HUES64 (cell line): ENCODE data around the gene UTP14A.

Source experiments
- H3K27ac ChIP-seq: 2 replicates; pipeline ENCODE4 v1.7.0; 2013; ENCODE audit warnings: low read depth, low read length, inconsistent platforms
- H3K27me3 ChIP-seq: 2 replicates; pipeline ENCODE4 v1.6.1; 2013; ENCODE audit warnings: mild to moderate bottlenecking, low read length; ENCODE audit not compliant: insufficient read depth
- H3K36me3 ChIP-seq: 2 replicates; pipeline ENCODE4 v1.6.1; 2013; ENCODE audit warnings: mild to moderate bottlenecking, low read length; ENCODE audit not compliant: insufficient read depth
- H3K4me1 ChIP-seq: 2 replicates; pipeline ENCODE4 v1.6.1; 2013; ENCODE audit warnings: mild to moderate bottlenecking, low read length, moderate library complexity; ENCODE audit not compliant: insufficient read depth
- H3K4me3 ChIP-seq: 2 replicates; pipeline ENCODE4 v1.5.1; 2013; ENCODE audit warnings: mild to moderate bottlenecking, low read length, moderate library complexity
- H3K9ac ChIP-seq: 2 replicates; pipeline ENCODE4 v1.6.1; 2013; ENCODE audit warnings: mild to moderate bottlenecking, low read depth, low read length
- H3K9me3 ChIP-seq: 2 replicates; pipeline ENCODE4 v1.6.1; 2013; ENCODE audit warnings: low read depth, low read length; ENCODE audit not compliant: insufficient read depth
- WGBS: fragments of 150-250, 120-280 bp; methylation state at CpG from one replicate; pipeline ENCODE4 v1.1.7; 2013; ENCODE audit warnings: missing lambda C conversion rate; 5-methylcytosine and 5-hydroxymethylcytosine counted together

UTP14A gene

DNA sequence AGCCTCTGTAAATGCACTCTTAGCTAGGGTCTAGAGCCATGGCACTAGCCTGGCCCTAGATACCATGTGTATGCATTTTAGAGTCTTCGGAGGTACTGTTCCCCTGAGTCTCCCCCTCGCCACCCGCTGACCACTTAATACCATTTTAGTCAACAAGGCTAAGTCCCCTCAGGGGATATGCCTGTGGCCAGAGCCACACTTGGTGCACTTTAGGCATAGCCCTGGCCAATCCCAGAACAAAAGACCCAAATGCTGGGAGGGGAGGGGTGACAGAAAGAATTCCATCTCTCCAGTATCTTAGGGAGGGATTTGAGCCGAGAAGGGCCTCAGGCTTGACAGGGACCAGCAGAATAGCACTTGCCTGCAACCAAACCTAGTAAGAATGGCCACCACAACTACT lies 47.9 kb downstream of the UTP14A start:
- Histone ChIP-seq H3K36me3 (no peaks in the 10 kb centered on the region), H3K27me3 (peaks cover 77% of the 10 kb centered on the region), H3K4me3 (peak overlapping the region; percentile 55), H3K9ac (no peak overlapping the region), H3K27ac (no peak overlapping the region), H3K9me3 (no peaks in the 10 kb centered on the region), H3K4me1 (peaks cover 15% of the 10 kb centered on the region; the same call in 1 of the 2 replicates)
- 9% methylated on average over 4 of the region's 4 CpGs for WGBS

DNA sequence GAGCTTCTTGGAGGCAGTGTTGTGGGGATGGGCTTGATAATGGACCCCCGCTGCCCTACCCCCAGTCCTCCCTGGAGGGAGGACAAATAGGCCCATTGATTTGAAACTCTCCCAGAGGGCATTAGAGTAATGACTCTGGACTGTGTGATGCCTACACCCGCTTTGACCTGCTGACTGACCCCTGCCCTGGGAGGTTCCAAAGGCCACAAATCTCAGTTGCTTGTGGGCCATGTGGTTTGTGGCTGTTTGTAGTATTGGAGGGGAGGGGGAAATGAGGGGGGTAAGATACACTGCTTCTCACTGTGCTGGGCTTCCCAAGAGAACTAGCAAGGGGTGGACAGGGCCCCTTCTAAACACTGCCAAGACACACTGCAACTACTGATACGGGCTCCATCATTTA lies 48.8 kb downstream of the UTP14A start:
- H3K9me3 ChIP-seq = no peaks in the 10 kb centered on the region
- peaks cover 15% of the 10 kb centered on the region; the same call in 1 of the 2 replicates for H3K4me1 ChIP-seq
- 53% methylated on average over 3 of the region's 3 CpGs for WGBS
- H3K36me3 ChIP-seq = no peaks in the 10 kb centered on the region
- no peak overlapping the region for H3K4me3 ChIP-seq
- H3K27ac ChIP-seq = no peak overlapping the region
- no peak overlapping the region for H3K9ac ChIP-seq
- peaks cover 85% of the 10 kb centered on the region for H3K27me3 ChIP-seq

DNA sequence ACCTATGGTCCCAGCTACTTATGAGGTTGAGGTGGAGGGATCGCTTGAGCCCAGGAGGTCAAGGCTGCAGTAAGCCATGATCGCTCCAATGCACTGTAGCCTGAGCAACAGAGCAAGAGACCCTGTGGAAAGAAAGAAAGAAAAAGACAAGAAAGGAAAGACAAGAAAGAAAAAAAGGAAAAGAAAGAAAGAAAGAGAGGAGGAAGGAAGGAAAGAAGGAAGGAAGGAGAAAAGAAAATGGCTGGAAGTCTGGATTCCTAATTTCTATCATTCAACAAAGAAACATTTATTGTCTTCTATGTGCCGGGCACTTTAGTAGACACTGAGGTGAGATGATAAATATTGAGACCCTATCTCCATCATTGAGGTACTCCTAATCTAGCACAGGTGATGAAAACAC lies 49.7 kb downstream of the UTP14A start:
- no peak overlapping the region for H3K4me3 ChIP-seq
- peaks cover 90% of the 10 kb centered on the region for H3K27me3 ChIP-seq
- WGBS = 91% methylated on average over 2 of the region's 3 CpGs
- peaks cover 15% of the 10 kb centered on the region; the same call in 1 of the 2 replicates for H3K4me1 ChIP-seq
- H3K27ac ChIP-seq = no peak overlapping the region
- no peaks in the 10 kb centered on the region for H3K36me3 ChIP-seq
- no peak overlapping the region for H3K9ac ChIP-seq
- H3K9me3 ChIP-seq = no peaks in the 10 kb centered on the region

DNA sequence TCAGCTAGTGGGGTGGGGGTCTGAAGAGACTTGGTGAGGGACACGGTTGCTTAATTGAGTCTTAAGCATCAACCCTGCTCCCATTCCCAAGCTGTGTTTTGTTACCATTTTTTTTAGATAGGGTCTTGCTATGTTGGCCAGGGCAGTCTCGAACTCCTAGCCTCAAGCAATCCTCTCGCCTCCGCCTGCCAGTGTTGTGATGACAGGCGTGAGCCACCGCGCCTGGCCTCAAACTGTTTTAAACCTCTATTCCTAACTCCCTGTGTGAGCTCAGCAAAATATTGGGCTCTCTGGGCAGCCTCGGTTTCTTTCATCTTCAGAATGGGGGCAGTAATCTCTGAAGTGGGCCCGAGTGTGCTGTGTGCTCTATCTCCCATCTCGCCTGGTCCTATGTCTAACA lies 50.2 kb downstream of the UTP14A start:
- peaks cover 92% of the 10 kb centered on the region for H3K27me3 ChIP-seq
- WGBS = 56% methylated on average over 7 of the region's 10 CpGs
- no peaks in the 10 kb centered on the region for H3K36me3 ChIP-seq
- peak overlapping the region; percentile 69 for H3K4me3 ChIP-seq
- no peaks in the 10 kb centered on the region for H3K9me3 ChIP-seq
- H3K9ac ChIP-seq = no peak overlapping the region
- peaks cover 15% of the 10 kb centered on the region; the same call in 1 of the 2 replicates for H3K4me1 ChIP-seq
- H3K27ac ChIP-seq = no peak overlapping the region

DNA sequence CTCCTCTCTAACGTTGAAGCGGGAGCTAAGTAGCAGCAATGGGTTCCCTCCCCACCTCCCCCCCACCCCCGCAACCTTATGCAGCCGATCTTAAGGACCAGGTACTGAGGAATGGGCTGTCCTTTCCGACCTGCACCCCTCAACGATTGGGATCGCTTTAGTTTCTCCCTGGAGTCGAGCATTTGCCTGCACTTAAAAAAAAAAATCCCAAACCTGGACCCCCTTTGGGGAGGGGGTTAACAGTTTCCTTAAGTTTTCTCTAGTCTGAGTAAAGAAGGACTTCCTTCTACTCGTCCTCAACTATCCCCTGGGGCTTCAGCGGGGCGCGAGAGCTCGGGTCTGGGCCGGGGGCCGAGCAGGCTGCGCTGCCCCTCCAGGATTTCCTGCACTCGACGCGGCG lies 50.8 kb downstream of the UTP14A start:
- Histone ChIP-seq H3K27ac (no peak overlapping the region), H3K4me3 (peak overlapping the region; percentile 69), H3K9me3 (no peaks in the 10 kb centered on the region), H3K36me3 (no peaks in the 10 kb centered on the region), H3K9ac (no peak overlapping the region), H3K4me1 (peaks cover 15% of the 10 kb centered on the region; the same call in 1 of the 2 replicates), H3K27me3 (peaks cover 94% of the 10 kb centered on the region)
- WGBS = 1% methylated on average over 19 of the region's 20 CpGs

DNA sequence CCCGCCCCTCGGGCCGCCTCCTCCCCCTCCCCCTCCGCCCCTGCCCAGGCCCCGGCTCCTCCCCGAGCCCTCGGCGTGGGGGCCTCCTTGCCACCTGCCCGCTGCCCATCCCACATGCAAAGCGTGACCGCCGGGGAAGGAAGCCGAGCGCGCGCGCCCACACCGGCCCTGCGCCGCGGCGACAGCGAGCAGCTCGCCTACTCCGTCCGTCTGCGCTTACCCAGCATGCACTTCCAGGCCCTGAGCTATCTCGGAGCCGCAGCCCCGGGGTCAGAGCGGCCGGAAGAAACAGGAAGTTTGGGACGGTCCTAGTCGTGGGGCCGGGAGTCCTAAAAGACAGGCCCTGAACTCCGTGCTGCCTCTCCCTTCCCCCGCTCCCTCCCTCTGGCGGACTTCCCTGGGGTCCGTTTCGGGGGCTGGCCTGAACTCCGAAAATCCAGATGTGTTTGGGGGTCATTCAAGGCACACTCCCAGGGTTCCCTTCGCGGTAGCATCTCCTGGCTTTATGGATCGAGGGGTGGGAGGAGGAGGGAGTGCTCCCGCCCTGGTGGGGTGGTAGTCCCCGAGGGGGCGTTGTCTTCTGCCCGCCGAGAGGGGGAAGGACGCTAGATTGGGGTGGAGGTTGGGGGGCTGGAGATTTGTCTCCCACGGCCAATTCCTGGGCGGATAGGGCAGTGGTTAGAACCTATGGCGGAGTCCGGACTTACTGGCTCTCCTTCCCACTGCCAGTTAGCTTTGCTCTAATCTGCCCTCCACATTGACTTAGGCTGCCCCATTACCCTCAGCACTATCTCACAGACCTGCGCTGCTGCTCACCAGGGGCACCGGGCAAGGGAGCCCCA lies 51.5 kb downstream of the UTP14A start:
- peaks cover 90% of the 10 kb centered on the region for H3K27me3 ChIP-seq

DNA sequence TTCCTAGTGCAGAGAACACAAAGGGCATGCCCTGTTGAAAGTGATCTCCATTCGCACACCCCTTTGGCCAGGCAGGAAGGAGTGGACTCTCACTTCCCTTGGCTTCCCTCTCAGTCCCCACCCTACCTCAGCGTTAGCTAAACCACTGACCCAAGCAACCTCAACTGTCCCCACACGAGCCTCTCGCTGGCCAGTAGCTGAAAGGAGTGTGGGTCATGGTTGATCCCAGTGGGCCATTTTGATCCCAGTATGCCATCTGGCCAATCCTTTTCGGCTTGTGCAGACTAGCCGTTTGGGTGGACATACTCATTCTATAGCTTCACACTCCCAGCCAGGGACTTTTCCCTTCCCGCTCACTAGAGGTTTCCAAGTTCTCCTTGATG lies 52.1 kb downstream of the UTP14A start:
- peak overlapping the region; percentile 69 for H3K4me3 ChIP-seq
- H3K36me3 ChIP-seq = no peaks in the 10 kb centered on the region
- no peak overlapping the region for H3K27ac ChIP-seq
- no peaks in the 10 kb centered on the region for H3K9me3 ChIP-seq
- 17% methylated on average over 6 of the region's 7 CpGs for WGBS
- H3K27me3 ChIP-seq = peaks cover 87% of the 10 kb centered on the region
- no peak overlapping the region for H3K9ac ChIP-seq
- H3K4me1 ChIP-seq = peaks cover 8% of the 10 kb centered on the region; the same call in 1 of the 2 replicates

More for the DNA sequence above, 51.5 kb downstream of the UTP14A start:
- H3K36me3 ChIP-seq = no peaks in the 10 kb centered on the region
- H3K4me3 ChIP-seq = peak overlapping the region; percentile 69
- H3K4me1 ChIP-seq = peaks cover 9% of the 10 kb centered on the region; the same call in 1 of the 2 replicates
- 1% methylated on average over 44 of the region's 56 CpGs for WGBS
- no peaks in the 10 kb centered on the region for H3K9me3 ChIP-seq
- H3K9ac ChIP-seq = no peak overlapping the region
- H3K27ac ChIP-seq = no peak overlapping the region

DNA sequence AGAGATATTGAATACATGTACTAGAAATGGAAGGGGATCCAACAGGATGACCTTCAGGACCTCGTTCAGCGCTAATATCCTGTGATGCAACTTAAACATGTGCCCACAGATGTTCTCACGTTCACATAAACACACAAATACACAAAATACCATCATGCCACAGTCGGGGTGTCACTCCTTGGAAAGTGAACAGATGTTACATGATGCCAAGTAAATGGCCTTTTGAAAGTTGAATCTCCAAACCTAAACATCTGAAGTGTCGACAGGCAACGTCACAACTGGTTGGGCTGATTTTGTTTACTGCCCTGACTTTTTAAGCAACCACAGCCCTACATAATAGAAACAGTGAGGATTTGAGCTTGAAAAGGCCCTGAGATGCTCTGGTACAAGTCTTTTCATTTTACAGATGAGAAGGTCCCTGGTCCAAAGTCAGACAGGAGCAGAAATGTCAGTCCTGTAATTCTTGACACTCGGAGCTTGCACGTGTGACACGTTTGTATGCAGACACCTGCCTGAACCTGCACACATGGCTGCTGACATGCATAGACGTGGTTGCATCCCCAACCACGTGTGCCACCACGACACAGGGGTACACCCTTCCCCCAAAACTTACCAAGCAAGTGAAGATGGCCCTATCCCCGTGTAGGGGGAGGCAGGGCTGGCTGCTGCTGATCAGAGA lies 53.0 kb downstream of the UTP14A start:
- Histone ChIP-seq H3K9me3 (no peaks in the 10 kb centered on the region), H3K4me3 (no peak overlapping the region), H3K9ac (no peak overlapping the region), H3K4me1 (peaks cover 6% of the 10 kb centered on the region; the same call in 1 of the 2 replicates), H3K27me3 (peaks cover 78% of the 10 kb centered on the region), H3K27ac (no peak overlapping the region), H3K36me3 (no peaks in the 10 kb centered on the region)
- WGBS = 16% methylated on average over 11 of the region's 13 CpGs

DNA sequence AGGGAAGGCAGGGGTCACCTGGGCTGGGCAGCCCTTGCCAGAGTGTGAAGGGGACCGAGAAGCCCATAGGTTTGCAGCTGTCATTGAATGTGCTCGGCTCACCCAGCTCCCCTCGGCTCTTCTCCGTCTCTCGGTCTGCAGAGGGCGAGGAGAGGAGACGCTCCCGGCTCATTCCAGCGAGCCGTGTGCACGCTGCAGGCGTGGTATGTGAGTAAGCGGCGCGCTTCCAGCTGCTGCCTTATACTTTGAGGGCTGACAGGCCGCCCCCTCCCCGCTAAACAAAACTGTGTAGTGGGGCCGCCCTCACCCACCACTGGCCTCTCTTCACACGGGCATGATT lies 53.5 kb downstream of the UTP14A start:
- WGBS = 3% methylated on average over 15 of the region's 19 CpGs
- Histone ChIP-seq H3K27me3 (peaks cover 73% of the 10 kb centered on the region), H3K9ac (no peak overlapping the region), H3K9me3 (no peaks in the 10 kb centered on the region), H3K36me3 (no peaks in the 10 kb centered on the region), H3K4me1 (peaks cover under 1% of the 10 kb centered on the region; the same call in 1 of the 2 replicates), H3K4me3 (peak overlapping the region; percentile 38; the same call in 1 of the 2 replicates), H3K27ac (no peak overlapping the region)

DNA sequence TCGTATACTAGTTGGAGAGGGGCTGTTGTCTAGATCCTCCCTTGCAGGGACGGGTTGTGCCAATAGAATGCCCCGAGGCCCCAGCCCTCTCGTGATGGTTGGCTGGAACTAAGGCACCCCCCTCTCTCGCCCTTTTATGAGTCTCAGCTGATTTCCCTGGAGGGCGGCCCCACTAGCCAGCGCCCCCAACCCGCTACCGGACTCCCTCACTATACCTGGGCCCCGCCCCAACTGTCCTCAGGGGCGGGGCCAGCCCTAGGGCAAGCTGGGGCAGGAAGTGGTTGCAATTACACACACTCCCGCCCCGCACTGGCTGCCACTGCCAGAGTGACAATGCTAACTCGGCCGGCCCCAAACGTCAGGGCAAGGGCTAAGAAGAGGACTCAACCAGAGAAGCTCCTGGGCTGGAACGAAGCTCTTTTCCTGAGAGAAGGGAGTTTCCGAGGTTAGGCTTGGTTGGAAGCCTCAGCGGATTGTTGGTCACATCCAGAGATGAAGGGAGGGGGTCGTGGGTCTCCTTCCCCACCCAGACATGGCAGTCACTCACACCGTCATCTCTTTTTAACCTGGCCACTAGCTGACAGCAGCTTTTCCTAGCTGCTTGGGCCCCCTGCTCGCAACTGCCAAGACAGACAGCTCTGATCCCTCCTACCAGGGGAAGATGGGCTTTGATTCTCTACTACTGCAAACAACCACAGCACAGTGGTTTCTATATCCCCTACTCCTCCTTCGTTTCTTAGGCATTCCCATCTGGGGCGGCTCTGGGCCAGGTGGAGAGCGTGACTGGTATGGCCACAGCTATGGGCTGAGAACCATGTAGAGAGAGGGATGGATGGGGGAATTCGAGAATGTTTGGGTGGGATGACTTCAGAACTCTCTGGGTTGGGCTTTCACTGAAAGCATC lies 55.5 kb downstream of the UTP14A start:
- Histone ChIP-seq H3K9me3 (no peaks in the 10 kb centered on the region), H3K4me1 (no peaks in the 10 kb centered on the region), H3K27me3 (peaks cover 57% of the 10 kb centered on the region), H3K4me3 (peak overlapping the region; percentile 50), H3K27ac (no peak overlapping the region), H3K36me3 (no peaks in the 10 kb centered on the region), H3K9ac (no peak overlapping the region)
- WGBS = 8% methylated on average over 25 of the region's 26 CpGs
